BLaER1 (cell line): Measurements from ENCODE around the gene BCL2L13.
"Not testable (repeated sequence)": the region's sequence is repeated elsewhere in the genome, so short reads cannot be mapped to it uniquely, and the experiment has no call there.

Source experiments
- H3K27ac ChIP-seq: shearing (Covaris generic); formaldehyde crosslinking; 2 replicates; pipeline ENCODE4 v1.8.1; 2022
- H3K27me3 ChIP-seq: shearing (Covaris generic); formaldehyde crosslinking; 2 replicates; pipeline ENCODE4 v1.8.1; 2022
- H3K36me3 ChIP-seq: shearing (Covaris generic); formaldehyde crosslinking; 2 replicates; pipeline ENCODE4 v1.8.1; 2022
- H3K4me1 ChIP-seq: shearing (Covaris generic); formaldehyde crosslinking; 2 replicates; pipeline ENCODE4 v1.8.1; 2022
- H3K4me2 ChIP-seq: shearing (Covaris generic); formaldehyde crosslinking; 2 replicates; pipeline ENCODE4 v1.8.1; 2022
- H3K4me3 ChIP-seq: shearing (Covaris generic); formaldehyde crosslinking; 2 replicates; pipeline ENCODE4 v1.8.1; 2022
- H3K9ac ChIP-seq: shearing (Covaris generic); formaldehyde crosslinking; 2 replicates; pipeline ENCODE4 v1.8.1; 2022
- H3K9me3 ChIP-seq: shearing (Covaris generic); formaldehyde crosslinking; 2 replicates; pipeline ENCODE4 v1.8.1; 2022
- H4K20me1 ChIP-seq: shearing (Covaris generic); formaldehyde crosslinking; 2 replicates; pipeline ENCODE4 v1.8.1; 2022
- Cebpa-rat ChIP-seq: shearing (Covaris generic); IDR thresholded peaks from 2 replicates; pipeline ENCODE4 v1.8.1; 2022

Gene BCL2L13

GRCh38 chr22:17678817-17679385, 40.3 kb downstream of the BCL2L13 start:
- H3K4me1 ChIP-seq, result no peaks in the 10 kb centered on the region
- H3K27ac ChIP-seq, result no peak overlapping the region
- no peaks in the 10 kb centered on the region for H3K9me3 ChIP-seq
- no peaks in the 10 kb centered on the region for H3K27me3 ChIP-seq
- H3K36me3 ChIP-seq, result peaks cover 12% of the 10 kb centered on the region; the same call in 1 of the 2 replicates
- H3K9ac ChIP-seq, result no peak overlapping the region
- H4K20me1 ChIP-seq, result peaks cover 67% of the 10 kb centered on the region
- TF ChIP-seq Cebpa-rat, result no peak
- no peak overlapping the region for H3K4me3 ChIP-seq
- no peak overlapping the region for H3K4me2 ChIP-seq

GRCh38 chr22:17684245-17684644, 45.7 kb downstream of the BCL2L13 start:
- Histone ChIP-seq H3K36me3 (peaks cover 47% of the 10 kb centered on the region), H3K9me3 (no peaks in the 10 kb centered on the region; the same call in 1 of the 2 replicates), H4K20me1 (peaks cover 27% of the 10 kb centered on the region), H3K4me2 (no peak overlapping the region), H3K27ac (no peak overlapping the region), H3K27me3 (no peaks in the 10 kb centered on the region), H3K4me3 (no peak overlapping the region), H3K4me1 (no peaks in the 10 kb centered on the region), H3K9ac (no peak overlapping the region)
- TF ChIP-seq Cebpa-rat, result no peak

GRCh38 chr22:17692841-17693240, 54.3 kb downstream of the BCL2L13 start:
- TF ChIP-seq Cebpa-rat, result no peak
- H3K27me3 ChIP-seq, result no peaks in the 10 kb centered on the region
- no peak overlapping the region for H3K4me3 ChIP-seq
- no peaks in the 10 kb centered on the region for H4K20me1 ChIP-seq
- H3K9me3 ChIP-seq, result no peaks in the 10 kb centered on the region
- H3K4me1 ChIP-seq, result no peaks in the 10 kb centered on the region
- H3K9ac ChIP-seq, result no peak overlapping the region
- no peak overlapping the region for H3K27ac ChIP-seq
- H3K4me2 ChIP-seq, result no peak overlapping the region
- H3K36me3 ChIP-seq, result peaks cover 69% of the 10 kb centered on the region

GRCh38 chr22:17694193-17694592, 55.6 kb downstream of the BCL2L13 start:
- H3K4me1 ChIP-seq, result no peaks in the 10 kb centered on the region
- no peaks in the 10 kb centered on the region for H3K9me3 ChIP-seq
- H3K9ac ChIP-seq, result no peak overlapping the region
- no peak overlapping the region for H3K4me3 ChIP-seq
- no peaks in the 10 kb centered on the region for H4K20me1 ChIP-seq
- peaks cover 70% of the 10 kb centered on the region for H3K36me3 ChIP-seq
- H3K4me2 ChIP-seq, result no peak overlapping the region
- TF ChIP-seq Cebpa-rat, result no peak
- H3K27me3 ChIP-seq, result no peaks in the 10 kb centered on the region
- no peak overlapping the region for H3K27ac ChIP-seq

GRCh38 chr22:17694752-17695151, 56.2 kb downstream of the BCL2L13 start:
- Histone ChIP-seq H3K36me3 (peaks cover 64% of the 10 kb centered on the region), H3K9ac (no peak overlapping the region), H3K27ac (no peak overlapping the region), H3K9me3 (no peaks in the 10 kb centered on the region), H3K27me3 (no peaks in the 10 kb centered on the region), H3K4me2 (no peak overlapping the region), H3K4me3 (no peak overlapping the region), H4K20me1 (no peaks in the 10 kb centered on the region), H3K4me1 (no peaks in the 10 kb centered on the region)
- TF ChIP-seq Cebpa-rat, result no peak

GRCh38 chr22:17695986-17696385, 57.4 kb downstream of the BCL2L13 start:
- Histone ChIP-seq H3K4me1 (no peaks in the 10 kb centered on the region), H3K4me3 (no peak overlapping the region)
- TF ChIP-seq Cebpa-rat, result no peak

GRCh38 chr22:17697196-17697595, 58.6 kb downstream of the BCL2L13 start:
- not testable (repeated sequence) for H3K27ac ChIP-seq, H4K20me1 ChIP-seq, H3K9me3 ChIP-seq, H3K27me3 ChIP-seq, H3K9ac ChIP-seq, H3K4me2 ChIP-seq, H3K4me1 ChIP-seq, H3K4me3 ChIP-seq
- H3K36me3 ChIP-seq, result peaks cover 53% of the 10 kb centered on the region

More at GRCh38 chr22:17695986-17696385, 57.4 kb downstream of the BCL2L13 start:
- H3K36me3 ChIP-seq, result peaks cover 55% of the 10 kb centered on the region
- H3K4me2 ChIP-seq, result no peak overlapping the region
- no peaks in the 10 kb centered on the region for H4K20me1 ChIP-seq
- no peaks in the 10 kb centered on the region for H3K27me3 ChIP-seq
- no peak overlapping the region for H3K27ac ChIP-seq
- H3K9me3 ChIP-seq, result no peaks in the 10 kb centered on the region
- no peak overlapping the region for H3K9ac ChIP-seq

GRCh38 chr22:17698276-17698675, 59.7 kb downstream of the BCL2L13 start:
- not testable (repeated sequence) for H3K9ac ChIP-seq, H3K4me2 ChIP-seq, H3K27me3 ChIP-seq, H3K4me1 ChIP-seq, H3K9me3 ChIP-seq, H4K20me1 ChIP-seq, H3K27ac ChIP-seq, H3K4me3 ChIP-seq
- H3K36me3 ChIP-seq, result peaks cover 59% of the 10 kb centered on the region

- Histone ChIP-seq H3K36me3 (peaks cover 59% of the 10 kb centered on the region), H3K4me1 (no peaks in the 10 kb centered on the region), H3K4me2 (no peak overlapping the region), H3K9ac (no peak overlapping the region), H4K20me1 (no peaks in the 10 kb centered on the region), H3K4me3 (no peak overlapping the region), H3K27ac (no peak overlapping the region), H3K9me3 (no peaks in the 10 kb centered on the region), H3K27me3 (no peaks in the 10 kb centered on the region)
- TF ChIP-seq Cebpa-rat, result no peak
Observed at GRCh38 chr22:17698948-17699347, 60.4 kb downstream of the BCL2L13 start.

GRCh38 chr22:17699696-17700340, 61.3 kb downstream of the BCL2L13 start:
- no peak for TF ChIP-seq Cebpa-rat
- Histone ChIP-seq H3K36me3 (peaks cover 55% of the 10 kb centered on the region), H3K4me3 (no peak overlapping the region), H4K20me1 (no peaks in the 10 kb centered on the region), H3K27ac (no peak overlapping the region), H3K27me3 (no peaks in the 10 kb centered on the region), H3K9me3 (no peaks in the 10 kb centered on the region), H3K4me2 (no peak overlapping the region), H3K9ac (no peak overlapping the region), H3K4me1 (no peaks in the 10 kb centered on the region)
